Fibroblast of pulmonary artery (primary cell): ENCODE results near the gene NUFIP1.
"Not testable (repeated sequence)": the region's sequence is repeated elsewhere in the genome, so short reads cannot be mapped to it uniquely, and the experiment has no call there.

Experiments
- DNase-seq: peaks from one replicate; pipeline ENCODE4 v3.0.0-alpha.2; 2010; ENCODE audit warnings: low read depth
- H3K4me3 ChIP-seq: replicated peaks from 2 replicates; pipeline ENCODE4 v1.5.1; 2011; ENCODE audit warnings: low read depth, mild to moderate bottlenecking, control low read depth, low read length, moderate library complexity
- TF ChIP-seq, protein P1 (sequence below): IDR thresholded peaks from 2 replicates; pipeline ENCODE4 v1.5.1; 2011; ENCODE audit warnings: mild to moderate bottlenecking, control low read depth, low read length, inconsistent platforms; ENCODE audit errors: missing control alignments

NUFIP1 gene

DNA sequence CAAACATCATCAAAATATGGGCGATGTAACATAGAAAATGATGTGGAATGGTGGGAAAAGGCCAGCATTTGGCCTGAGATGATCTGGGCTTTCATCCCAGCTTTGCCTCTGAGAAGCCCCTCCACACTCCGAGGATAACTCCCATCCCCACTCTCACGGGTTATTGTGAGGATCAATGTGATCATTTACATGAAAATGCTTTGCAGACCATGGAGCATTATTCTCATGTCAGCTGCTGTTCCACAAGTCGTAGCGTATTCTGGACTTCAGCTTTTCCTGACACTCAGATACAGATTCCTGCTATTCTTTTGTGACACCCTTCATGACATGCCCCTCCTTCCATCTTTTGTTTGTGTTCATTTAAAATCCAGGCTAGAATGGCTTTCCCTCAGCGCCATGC lies 86.5 kb downstream of the NUFIP1 start:
- H3K4me3 ChIP-seq: no peak overlapping the region
- DNase-seq: no peak
- TF ChIP-seq, protein P1, sequence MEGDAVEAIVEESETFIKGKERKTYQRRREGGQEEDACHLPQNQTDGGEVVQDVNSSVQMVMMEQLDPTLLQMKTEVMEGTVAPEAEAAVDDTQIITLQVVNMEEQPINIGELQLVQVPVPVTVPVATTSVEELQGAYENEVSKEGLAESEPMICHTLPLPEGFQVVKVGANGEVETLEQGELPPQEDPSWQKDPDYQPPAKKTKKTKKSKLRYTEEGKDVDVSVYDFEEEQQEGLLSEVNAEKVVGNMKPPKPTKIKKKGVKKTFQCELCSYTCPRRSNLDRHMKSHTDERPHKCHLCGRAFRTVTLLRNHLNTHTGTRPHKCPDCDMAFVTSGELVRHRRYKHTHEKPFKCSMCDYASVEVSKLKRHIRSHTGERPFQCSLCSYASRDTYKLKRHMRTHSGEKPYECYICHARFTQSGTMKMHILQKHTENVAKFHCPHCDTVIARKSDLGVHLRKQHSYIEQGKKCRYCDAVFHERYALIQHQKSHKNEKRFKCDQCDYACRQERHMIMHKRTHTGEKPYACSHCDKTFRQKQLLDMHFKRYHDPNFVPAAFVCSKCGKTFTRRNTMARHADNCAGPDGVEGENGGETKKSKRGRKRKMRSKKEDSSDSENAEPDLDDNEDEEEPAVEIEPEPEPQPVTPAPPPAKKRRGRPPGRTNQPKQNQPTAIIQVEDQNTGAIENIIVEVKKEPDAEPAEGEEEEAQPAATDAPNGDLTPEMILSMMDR: no peak

DNA sequence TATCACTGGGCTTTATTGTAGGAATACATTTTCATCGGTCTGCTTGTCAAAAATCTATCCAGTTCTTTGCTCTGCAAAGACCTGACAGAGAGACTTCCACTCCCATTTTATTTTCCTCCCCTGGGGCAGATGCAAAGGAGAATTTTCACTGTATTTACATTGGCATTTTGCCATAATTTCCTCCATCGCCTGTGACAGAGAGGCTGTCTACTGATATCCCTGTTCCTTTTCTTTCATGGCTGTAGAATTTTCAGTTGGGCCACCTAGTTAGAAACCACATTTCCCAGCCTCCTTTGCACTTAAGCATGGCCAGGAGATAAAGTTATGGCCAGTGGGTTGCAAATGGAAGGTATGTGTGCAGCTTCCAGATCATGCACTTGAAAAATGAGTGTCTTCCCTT lies 89.3 kb downstream of the NUFIP1 start:
- TF ChIP-seq, protein P1: no peak
- H3K4me3 ChIP-seq: no peak overlapping the region
- DNase-seq: no peak

DNA sequence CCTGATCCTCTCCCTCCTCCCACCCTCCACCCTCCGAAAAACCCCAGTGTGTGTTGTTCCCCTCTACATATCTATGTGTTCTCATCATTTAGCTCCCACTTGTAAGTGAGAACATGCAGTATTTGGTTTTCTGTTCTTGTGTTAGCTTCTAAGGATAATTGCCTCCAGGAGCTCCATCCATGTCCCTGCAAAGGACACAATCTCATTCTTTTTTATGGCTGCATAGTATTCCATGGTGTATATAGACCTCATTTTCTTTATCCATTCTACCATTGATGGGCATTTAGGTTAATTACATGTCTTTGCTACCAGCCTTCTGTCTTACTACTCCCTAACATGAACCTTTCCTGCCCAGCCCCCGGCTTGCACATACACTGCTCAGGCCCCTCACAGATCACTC lies 91.0 kb downstream of the NUFIP1 start:
- DNase-seq, H3K4me3 ChIP-seq: not testable (repeated sequence)

DNA sequence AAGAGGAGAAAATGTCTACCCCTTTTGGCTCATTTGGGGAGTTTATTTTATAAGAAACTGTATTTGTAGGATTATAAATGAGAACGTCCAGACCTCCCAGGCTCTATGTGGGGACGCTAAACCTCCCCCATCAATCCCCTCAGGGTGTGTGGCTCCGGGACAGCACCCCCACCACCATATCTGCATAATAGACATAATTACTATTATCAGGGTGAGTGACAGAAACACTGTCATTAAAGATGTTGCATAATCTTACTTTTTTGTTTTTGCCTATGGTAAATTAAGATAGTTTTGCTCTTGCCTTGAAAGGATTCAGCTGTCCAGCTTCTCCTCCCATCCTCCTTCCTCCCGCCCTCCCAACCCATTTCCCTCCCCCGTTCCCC lies 93.3 kb downstream of the NUFIP1 start:
- DNase-seq: no peak
- TF ChIP-seq, protein P1: no peak
- no peak overlapping the region for H3K4me3 ChIP-seq

DNA sequence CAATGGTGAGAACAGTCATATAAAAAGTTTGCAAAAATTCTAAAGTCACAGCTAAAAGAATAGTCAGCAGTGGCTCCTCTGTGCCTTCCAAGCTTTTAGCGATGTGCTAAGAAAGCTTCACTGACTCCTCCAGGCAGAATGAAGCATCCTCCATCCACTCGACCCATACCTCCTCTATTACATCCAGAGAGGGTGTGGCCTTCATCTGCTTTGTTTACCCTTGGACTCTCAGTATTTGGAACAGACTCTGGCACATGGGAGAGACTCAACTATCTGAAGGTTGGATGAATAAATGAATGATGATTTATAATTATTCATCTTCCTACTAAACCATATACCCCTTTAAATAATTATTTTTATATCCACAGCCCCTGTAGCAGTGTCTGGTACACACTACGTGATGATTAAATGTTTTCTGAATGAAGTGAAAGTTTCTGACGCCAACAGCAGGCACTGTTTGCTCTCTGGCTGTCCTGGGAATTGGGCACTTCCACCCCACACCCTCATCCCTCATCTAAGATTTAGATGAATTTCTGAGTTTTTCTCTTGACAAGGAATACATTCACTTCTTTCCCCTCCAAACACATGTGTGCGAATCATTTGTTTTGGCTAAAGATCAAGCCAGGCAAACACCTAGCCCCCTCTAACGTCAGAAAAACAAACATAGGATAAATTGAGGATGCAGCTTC lies 93.9 kb downstream of the NUFIP1 start:
- DNase-seq: no peak
- no peak overlapping the region for H3K4me3 ChIP-seq
- TF ChIP-seq, protein P1: no peak

DNA sequence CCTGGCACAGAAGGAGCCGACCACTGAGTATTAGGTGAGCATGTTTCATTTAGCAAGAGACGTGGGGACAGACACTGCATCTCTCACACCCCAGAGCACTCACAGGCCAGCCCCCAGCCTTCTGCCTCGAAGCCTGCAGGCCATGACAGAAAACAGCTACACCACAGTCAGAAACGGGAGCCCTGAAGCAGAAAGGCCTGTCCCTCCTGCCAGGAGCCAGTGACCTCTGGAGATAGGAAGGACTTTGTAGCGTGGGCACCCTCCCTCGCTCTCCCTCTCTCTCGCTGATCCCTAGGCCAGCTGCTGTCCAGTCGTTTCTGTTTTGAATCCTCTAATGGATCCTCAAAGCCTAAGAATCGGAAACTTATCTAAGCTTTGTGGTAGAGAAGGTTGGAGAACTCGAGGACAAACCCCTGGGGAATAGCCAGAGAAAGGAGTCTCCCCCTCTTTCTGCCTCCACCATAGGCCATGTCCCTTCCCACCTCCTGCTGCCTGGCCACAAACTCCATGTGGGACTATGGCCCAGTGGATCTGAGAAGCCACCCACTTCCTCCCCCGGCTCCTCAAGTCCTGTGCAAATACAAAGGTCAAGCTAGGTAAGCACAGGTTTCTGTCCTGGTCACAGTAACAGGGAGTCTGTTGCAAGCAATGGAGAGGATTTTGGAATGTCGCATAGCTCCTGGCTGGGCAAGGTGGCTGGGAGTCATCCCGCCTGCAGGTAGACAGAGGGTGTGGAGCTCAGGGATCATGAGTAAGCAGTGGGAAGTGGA lies 95.1 kb downstream of the NUFIP1 start:
- TF ChIP-seq, protein P1: no peak
- H3K4me3 ChIP-seq: no peak overlapping the region
- no peak for DNase-seq
